DMS 273 (cell line): ENCODE data around the gene S100B.

Source experiments
- DNase-seq: peaks from one replicate; lab custom pipeline; 2025; ENCODE audit not compliant: unreplicated experiment; lab: John Stamatoyannopoulos, UW

The S100B gene

GRCh38 chr21:46628868-46629267, 24.0 kb upstream of the S100B start:
- no peak for DNase-seq

- no peak for DNase-seq
These were observed 22.8 kb upstream of the S100B start for GRCh38 chr21:46627726-46628125.

GRCh38 chr21:46626975-46627501, 22.2 kb upstream of the S100B start:
- no peak for DNase-seq

- DNase-seq, result no peak
These were observed 21.7 kb upstream of the S100B start for GRCh38 chr21:46626536-46626935.

- DNase-seq, result no peak
These were observed 20.9 kb upstream of the S100B start for GRCh38 chr21:46625759-46626158.

- DNase-seq, result no peak
These were observed 19.2 kb upstream of the S100B start for GRCh38 chr21:46624050-46624449.

GRCh38 chr21:46622226-46622625, 17.3 kb upstream of the S100B start:
- no peak for DNase-seq

- DNase-seq, result no peak
These were observed 16.7 kb upstream of the S100B start for GRCh38 chr21:46621457-46622182.

GRCh38 chr21:46620846-46621245, 16.0 kb upstream of the S100B start:
- no peak for DNase-seq

GRCh38 chr21:46619846-46620245, 15.0 kb upstream of the S100B start:
- DNase-seq, result no peak

- no peak for DNase-seq
These were observed 14.0 kb upstream of the S100B start for GRCh38 chr21:46618738-46619379.

- no peak for DNase-seq
These were observed 12.6 kb upstream of the S100B start for GRCh38 chr21:46617267-46618051.

- no peak for DNase-seq
These were observed 11.8 kb upstream of the S100B start for GRCh38 chr21:46616656-46617055.

GRCh38 chr21:46616050-46616449, 11.2 kb upstream of the S100B start:
- DNase-seq, result no peak

GRCh38 chr21:46613391-46613790, 8.5 kb upstream of the S100B start:
- DNase-seq, result no peak

GRCh38 chr21:46610018-46610701, 5.3 kb upstream of the S100B start:
- no peak for DNase-seq

- DNase-seq, result no peak
These were observed 3.8 kb upstream of the S100B start for GRCh38 chr21:46608672-46609111.

- no peak for DNase-seq
These were observed 2.8 kb upstream of the S100B start for GRCh38 chr21:46607636-46608035.

GRCh38 chr21:46606427-46606813, 1.5 kb upstream of the S100B start:
- no peak for DNase-seq

GRCh38 chr21:46605767-46606426, 1.0 kb upstream of the S100B start:
- DNase-seq, result no peak
